IMR-90 (cell line): ENCODE data around the gene ST3GAL3. TPM values are rescaled to one million over a fixed set of nuclear protein-coding genes. Genes with fewer than 3 reads are reported as not detected.

ENCODE experiments used
- ATAC-seq: fragments of 200-7000 bp; cut with Tn5 transposase; 2 replicates; pipeline ENCODE4 v1.9.1; 2020; ENCODE audit warnings: low read depth, mild to moderate bottlenecking, moderate library complexity
- BruUV-seq: library from RNA; stranded (reverse); fragments of 400-500 nt; replicated peaks from 2 replicates; lab custom pipeline; 2021; lab: Mats Ljungman, UMichigan
- CTCF ChIA-PET: fragments of 300-600 bp; formaldehyde crosslinking; extraction: SDS; loops from one replicate; lab custom pipeline; 2021; ENCODE audit warnings: antibody characterized with exemption; lab: Yijun Ruan, JAX
- POLR2A ChIA-PET: fragments of 300-600 bp; sonication (Branson Sonifier 250); formaldehyde crosslinking; loops from one replicate; lab custom pipeline; 2022; ENCODE audit warnings: antibody characterized with exemption; ENCODE audit not compliant: unreplicated experiment; lab: Charles Lee
- DNase-seq: peaks from one replicate; pipeline ENCODE4 v3.0.0; 2013
- H2AFZ ChIP-seq: replicated peaks from 2 replicates; pipeline ENCODE3; 2013; ENCODE audit warnings: low read length, mild to moderate bottlenecking; ENCODE audit not compliant: poor library complexity
- H2AK5ac ChIP-seq: 2 replicates; pipeline ENCODE4 v1.6.1; 2013; ENCODE audit warnings: low read depth, low read length, inconsistent platforms
- H2AK9ac ChIP-seq: replicated peaks from 2 replicates; pipeline ENCODE3; 2013; ENCODE audit warnings: mild to moderate bottlenecking, low read depth, low read length, moderate library complexity; ENCODE audit not compliant: poor library complexity
- H2BK120ac ChIP-seq: 2 replicates; pipeline ENCODE4 v1.6.1; 2013; ENCODE audit warnings: low read depth, low read length, inconsistent platforms
- H2BK15ac ChIP-seq: 3 replicates; pipeline ENCODE4 v1.6.1; 2013; ENCODE audit warnings: low read depth, low read length, inconsistent platforms
- H2BK20ac ChIP-seq: 2 replicates; pipeline ENCODE4 v1.6.1; 2013; ENCODE audit warnings: low read depth, mild to moderate bottlenecking, inconsistent platforms, low read length, moderate library complexity
- H2BK5ac ChIP-seq: 2 replicates; pipeline ENCODE4 v1.6.1; 2013; ENCODE audit warnings: mild to moderate bottlenecking, low read depth, low read length, inconsistent platforms; ENCODE audit not compliant: poor library complexity, severe bottlenecking
- H3K14ac ChIP-seq: replicated peaks from 2 replicates; pipeline ENCODE4 v1.6.1; 2013; ENCODE audit warnings: low read depth, low read length, inconsistent platforms
- H3K18ac ChIP-seq: 2 replicates; pipeline ENCODE4 v1.6.1; 2013; ENCODE audit warnings: low read depth, low read length, control low read depth
- H3K23ac ChIP-seq: 2 replicates; pipeline ENCODE4 v1.6.1; 2013; ENCODE audit warnings: low read depth, low read length, inconsistent platforms
- H3K27ac ChIP-seq: 2 replicates; pipeline ENCODE4 v1.5.1; 2013; ENCODE audit warnings: mild to moderate bottlenecking, control low read depth, low read length; ENCODE audit not compliant: insufficient read depth
- H3K27me3 ChIP-seq: 2 replicates; pipeline ENCODE4 v1.6.1; 2013; ENCODE audit warnings: low read length; ENCODE audit not compliant: control insufficient read depth, insufficient read depth
- H3K36me3 ChIP-seq: 2 replicates; pipeline ENCODE4 v1.6.1; 2013; ENCODE audit warnings: low read length, mixed read lengths; ENCODE audit not compliant: control insufficient read depth, insufficient read depth
- H3K4ac ChIP-seq: 2 replicates; pipeline ENCODE4 v1.6.1; 2013; ENCODE audit warnings: low read depth, low read length, inconsistent platforms
- H3K4me1 ChIP-seq: 2 replicates; pipeline ENCODE4 v1.6.1; 2013; ENCODE audit warnings: low read length, mixed read lengths; ENCODE audit not compliant: control insufficient read depth, insufficient read depth
- H3K4me2 ChIP-seq: 2 replicates; pipeline ENCODE4 v1.6.1; 2013; ENCODE audit warnings: low read depth, mild to moderate bottlenecking, control low read depth, low read length, moderate library complexity
- H3K4me3 ChIP-seq: 2 replicates; pipeline ENCODE4 v1.5.1; 2013; ENCODE audit warnings: low read depth, mild to moderate bottlenecking, control low read depth, low read length, moderate library complexity; ENCODE audit not compliant: insufficient read depth
- H3K56ac ChIP-seq: 2 replicates; pipeline ENCODE4 v1.6.1; 2013; ENCODE audit warnings: low read length, inconsistent platforms; ENCODE audit not compliant: insufficient read depth; ENCODE audit errors: extremely low read depth
- H3K79me1 ChIP-seq, 2 experiments: 2 replicates each; pipeline ENCODE4 v1.6.1; 2013; ENCODE audit warnings: low read length in 2 of 2, inconsistent platforms in 1 of 2, low read depth in 1 of 2
- H3K9ac ChIP-seq: 2 replicates; pipeline ENCODE4 v1.6.1; 2013; ENCODE audit warnings: low read depth, low read length, control low read depth
- H3K9me1 ChIP-seq: 2 replicates; pipeline ENCODE4 v1.6.1; 2013; ENCODE audit warnings: low read length, inconsistent platforms; ENCODE audit not compliant: insufficient read depth
- H3K9me3 ChIP-seq: 2 replicates; pipeline ENCODE4 v1.6.1; 2013; ENCODE audit warnings: low read length; ENCODE audit not compliant: control insufficient read depth, insufficient read depth
- H4K20me1 ChIP-seq: 2 replicates; pipeline ENCODE4 v1.6.1; 2013; ENCODE audit warnings: low read length, inconsistent platforms; ENCODE audit not compliant: insufficient read depth
- H4K5ac ChIP-seq: 2 replicates; pipeline ENCODE4 v1.6.1; 2013; ENCODE audit warnings: mild to moderate bottlenecking, low read depth, low read length, control low read depth
- H4K8ac ChIP-seq, 2 experiments: 2 replicates each; pipeline ENCODE4 v1.6.1; 2013; ENCODE audit warnings: low read depth in 2 of 2, low read length in 2 of 2, control low read depth in 1 of 2, inconsistent platforms in 1 of 2
- H4K91ac ChIP-seq: 2 replicates; pipeline ENCODE4 v1.6.1; 2013; ENCODE audit warnings: low read depth, low read length, inconsistent platforms; ENCODE audit not compliant: insufficient read depth
- CEBPB ChIP-seq: IDR thresholded peaks from 2 replicates; pipeline ENCODE4 v1.6.1; 2012; ENCODE audit warnings: low read depth, low read length, improper control_type of control experiment
- FOS ChIP-seq: fragments of 150-350 bp; IDR thresholded peaks from 2 replicates; pipeline ENCODE4 v1.6.1; 2016; ENCODE audit warnings: low read depth, low read length
- MAZ ChIP-seq: IDR thresholded peaks from 2 replicates; pipeline ENCODE4 v1.6.1; 2012; ENCODE audit warnings: low read depth, mild to moderate bottlenecking, low read length, improper control_type of control experiment, moderate library complexity, borderline replicate concordance
- MXI1 ChIP-seq: IDR thresholded peaks from 2 replicates; pipeline ENCODE4 v1.6.1; 2012; ENCODE audit warnings: low read depth, mild to moderate bottlenecking, low read length, moderate library complexity, borderline replicate concordance
- NFE2L2 ChIP-seq: fragments of 150-350 bp; IDR thresholded peaks from 2 replicates; pipeline ENCODE4 v1.6.1; 2016; ENCODE audit warnings: low read depth, mild to moderate bottlenecking, low read length
- POLR2A ChIP-seq: IDR thresholded peaks from 2 replicates; pipeline ENCODE4 v1.6.1; 2012; ENCODE audit warnings: mild to moderate bottlenecking, low read depth, low read length
- RAD21 ChIP-seq: IDR thresholded peaks from 2 replicates; pipeline ENCODE4 v1.6.1; 2012; ENCODE audit warnings: low read length, improper control_type of control experiment
- RCOR1 ChIP-seq: IDR thresholded peaks from 2 replicates; pipeline ENCODE4 v1.6.1; 2012; ENCODE audit warnings: mild to moderate bottlenecking, low read length, improper control_type of control experiment; ENCODE audit not compliant: insufficient replicate concordance
- RFX5 ChIP-seq: IDR thresholded peaks from 2 replicates; pipeline ENCODE4 v1.8.0; 2012; ENCODE audit warnings: low read depth, mild to moderate bottlenecking, low read length, moderate library complexity
- SMC3 ChIP-seq: fragments of 150-350 bp; IDR thresholded peaks from 2 replicates; pipeline ENCODE4 v1.6.1; 2016; ENCODE audit warnings: low read depth, mild to moderate bottlenecking, antibody characterized with exemption, low read length, moderate library complexity
- WGBS, 2 experiments: methylation state at CpG; one replicate each; pipeline versions ENCODE4 v1.1.5 to v1.1.7; 2013; ENCODE audit warnings: missing lambda C conversion rate in 2 of 2; ENCODE audit not compliant: insufficient read length in 1 of 2; ENCODE audit errors: extremely low coverage in 2 of 2; 5-methylcytosine and 5-hydroxymethylcytosine counted together
- dilution Hi-C: fragments of 300-500 bp; cut with HindIII; formaldehyde crosslinking; loops from one replicate; pipeline ENCODE4 v1.14.3; 2018; ENCODE audit warnings: low sequenced_read_pairs; ENCODE audit not compliant: unreplicated experiment
- in situ Hi-C: fragments of 300-500 bp; cut with MboI; formaldehyde crosslinking; loops from 3 replicates; pipeline ENCODE4 v1.14.3; 2019; ENCODE audit warnings: low sequenced_read_pairs, inconsistent platforms, mixed read lengths
- intact Hi-C: fragments of 100-400 bp; cut with micrococcal nuclease; formaldehyde crosslinking; loops from 2 replicates; pipeline ENCODE4 v1.10.0; 2022
- polyA plus RNA-seq, 3 experiments: library from polyadenylated mRNA; depleted of rRNA; stranded (reverse); fragments of >200 nt; gene quantifications; 2 replicates each; pipeline ENCODE4 v1.2.3, GENCODE V29; 2012; ENCODE audit warnings: low replicate concordance in 1 of 3
- total RNA-seq: library from RNA; depleted of rRNA; stranded (reverse); fragments of >200 nt; gene quantifications from 2 replicates; pipeline ENCODE4 v1.2.3, GENCODE V29; 2012
- TF ChIP-seq, protein P1 (sequence below): fragments of 150-350 bp; IDR thresholded peaks from 2 replicates; pipeline ENCODE4 v1.6.1; 2016; ENCODE audit warnings: low read depth, mild to moderate bottlenecking, low read length, moderate library complexity, borderline replicate concordance
- TF ChIP-seq, protein P2 (sequence below): conservative IDR thresholded peaks from 2 replicates; pipeline ENCODE4 v1.5.1; 2012; ENCODE audit warnings: mild to moderate bottlenecking, low read depth, low read length, improper control_type of control experiment
- TF ChIP-seq, protein P3 (sequence below): fragments of 150-350 bp; IDR thresholded peaks from 2 replicates; pipeline ENCODE4 v1.6.1; 2017; ENCODE audit warnings: mild to moderate bottlenecking, antibody characterized with exemption, low read length, low read depth

Gene ST3GAL3
- total and polyA plus RNA-seq, 2 of the 4 experiments (the other 2 are of a cell fraction), result 12.0 to 14.8 TPM

DNA sequence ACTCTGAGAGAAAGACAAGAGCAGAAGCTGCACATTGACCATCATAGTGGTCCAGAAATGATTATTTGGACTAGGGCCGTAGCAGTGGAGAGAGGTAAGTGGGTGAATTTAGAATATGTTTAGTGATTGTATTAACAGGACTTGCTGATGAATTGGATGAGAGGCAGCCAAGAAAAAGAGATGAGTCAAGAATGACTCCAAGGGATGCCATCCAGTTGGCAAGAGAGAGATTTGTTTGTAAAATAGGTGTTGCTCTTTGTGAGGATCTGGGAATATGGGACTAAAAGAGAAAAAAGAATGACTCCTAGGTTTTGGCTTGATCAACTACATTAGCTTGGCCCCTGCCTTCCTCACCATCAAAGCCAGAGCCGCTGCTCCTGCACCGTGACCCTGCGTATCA, 172.1 kb downstream of the ST3GAL3 start:
- 59% methylated on average over 3 of the region's 4 CpGs; no CpG with 5 or more reads in 1 of the 2 experiments for WGBS, 2 experiments
- Histone ChIP-seq H3K4ac (no peak overlapping the region), H3K27me3 (no peaks in the 10 kb centered on the region), H2BK20ac (no peak overlapping the region), H4K5ac (no peak overlapping the region), H2BK15ac (no peak overlapping the region), H3K9ac (no peak overlapping the region), H4K91ac (no peak overlapping the region), H2BK5ac (no peak overlapping the region), H4K20me1 (peaks cover 3% of the 10 kb centered on the region; the same call in 1 of the 2 replicates), H3K9me3 (no peaks in the 10 kb centered on the region), H3K4me3 (no peak overlapping the region), H3K18ac (no peak overlapping the region), H2AFZ (no peak overlapping the region), H2AK5ac (no peak overlapping the region), H2BK120ac (no peak overlapping the region), H3K9me1 (peaks cover 22% of the 10 kb centered on the region), H3K23ac (no peak overlapping the region), H3K56ac (no peak overlapping the region), H3K36me3 (peaks cover 3% of the 10 kb centered on the region), H3K79me1 (peaks cover 0 to 7% of the 10 kb centered on the region in 2 experiments; a peak in 2 of 4 replicates), H2AK9ac (no peak overlapping the region), H3K27ac (no peak overlapping the region), H3K4me1 (peaks cover 8% of the 10 kb centered on the region), H3K4me2 (no peak overlapping the region), H3K14ac (no peak overlapping the region), H4K8ac (no peak overlapping the region)
- TF ChIP-seq, protein P1, sequence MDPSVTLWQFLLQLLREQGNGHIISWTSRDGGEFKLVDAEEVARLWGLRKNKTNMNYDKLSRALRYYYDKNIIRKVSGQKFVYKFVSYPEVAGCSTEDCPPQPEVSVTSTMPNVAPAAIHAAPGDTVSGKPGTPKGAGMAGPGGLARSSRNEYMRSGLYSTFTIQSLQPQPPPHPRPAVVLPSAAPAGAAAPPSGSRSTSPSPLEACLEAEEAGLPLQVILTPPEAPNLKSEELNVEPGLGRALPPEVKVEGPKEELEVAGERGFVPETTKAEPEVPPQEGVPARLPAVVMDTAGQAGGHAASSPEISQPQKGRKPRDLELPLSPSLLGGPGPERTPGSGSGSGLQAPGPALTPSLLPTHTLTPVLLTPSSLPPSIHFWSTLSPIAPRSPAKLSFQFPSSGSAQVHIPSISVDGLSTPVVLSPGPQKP, result no peak
- no peak for TF ChIP-seq RCOR1
- no peak for TF ChIP-seq MAZ
- TF ChIP-seq NFE2L2, result no peak
- TF ChIP-seq SMC3, result no peak
- no peak for TF ChIP-seq MXI1
- TF ChIP-seq RFX5, result no peak
- TF ChIP-seq POLR2A, result no peak
- TF ChIP-seq, protein P2, sequence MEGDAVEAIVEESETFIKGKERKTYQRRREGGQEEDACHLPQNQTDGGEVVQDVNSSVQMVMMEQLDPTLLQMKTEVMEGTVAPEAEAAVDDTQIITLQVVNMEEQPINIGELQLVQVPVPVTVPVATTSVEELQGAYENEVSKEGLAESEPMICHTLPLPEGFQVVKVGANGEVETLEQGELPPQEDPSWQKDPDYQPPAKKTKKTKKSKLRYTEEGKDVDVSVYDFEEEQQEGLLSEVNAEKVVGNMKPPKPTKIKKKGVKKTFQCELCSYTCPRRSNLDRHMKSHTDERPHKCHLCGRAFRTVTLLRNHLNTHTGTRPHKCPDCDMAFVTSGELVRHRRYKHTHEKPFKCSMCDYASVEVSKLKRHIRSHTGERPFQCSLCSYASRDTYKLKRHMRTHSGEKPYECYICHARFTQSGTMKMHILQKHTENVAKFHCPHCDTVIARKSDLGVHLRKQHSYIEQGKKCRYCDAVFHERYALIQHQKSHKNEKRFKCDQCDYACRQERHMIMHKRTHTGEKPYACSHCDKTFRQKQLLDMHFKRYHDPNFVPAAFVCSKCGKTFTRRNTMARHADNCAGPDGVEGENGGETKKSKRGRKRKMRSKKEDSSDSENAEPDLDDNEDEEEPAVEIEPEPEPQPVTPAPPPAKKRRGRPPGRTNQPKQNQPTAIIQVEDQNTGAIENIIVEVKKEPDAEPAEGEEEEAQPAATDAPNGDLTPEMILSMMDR, result no peak
- no peak for TF ChIP-seq FOS
- no peak for TF ChIP-seq RAD21
- TF ChIP-seq, protein P3, sequence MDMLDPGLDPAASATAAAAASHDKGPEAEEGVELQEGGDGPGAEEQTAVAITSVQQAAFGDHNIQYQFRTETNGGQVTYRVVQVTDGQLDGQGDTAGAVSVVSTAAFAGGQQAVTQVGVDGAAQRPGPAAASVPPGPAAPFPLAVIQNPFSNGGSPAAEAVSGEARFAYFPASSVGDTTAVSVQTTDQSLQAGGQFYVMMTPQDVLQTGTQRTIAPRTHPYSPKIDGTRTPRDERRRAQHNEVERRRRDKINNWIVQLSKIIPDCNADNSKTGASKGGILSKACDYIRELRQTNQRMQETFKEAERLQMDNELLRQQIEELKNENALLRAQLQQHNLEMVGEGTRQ, result no peak
- TF ChIP-seq CEBPB, result no peak
- intact Hi-C loops, result no loop called here
- dilution Hi-C loops, result no loop called here
- ATAC-seq (peak; percentile 46), DNase-seq (peak; percentile 76)
- ChIA-PET CTCF (no interaction called here), POLR2A (no interaction called here)
- BruUV-seq, result no TSS peak
- in situ Hi-C loops, result no loop called here
